Measurements from ENCODE around the gene ELL.

The ELL gene

GRCh38 chr19:18397242-18398202, 124.3 kb downstream of the ELL start, which contains the start of gene LRRC25:
Gene LRRC25, minus strand, starts transcription at chr19:18397622. Its CDS starts 659 bp downstream, at chr19:18396963.
- Histone ChIP-seq H3K4me1 (ENCODE audit: control insufficient read depth in 1 of 2, insufficient read depth in 2 of 2, low read length in 2 of 2) (peaks cover 18 to 19% of the 10 kb centered on the region in 2 donors), H3K27me3 (ENCODE audit: control insufficient read depth in 1 of 2, insufficient read depth in 2 of 2, low read length in 2 of 2) (peaks cover 6 to 12% of the 10 kb centered on the region in 2 donors), H3K36me3 (ENCODE audit: control insufficient read depth in 1 of 2, insufficient read depth in 2 of 2, low read length in 2 of 2) (no peaks in the 10 kb centered on the region), H3K4me3 (ENCODE audit: low read depth in 1 of 2, low read length in 2 of 2) (peak within 1 kb of the TSS; percentile 37 to 48), H3K9me3 (ENCODE audit: control insufficient read depth in 1 of 2, low read length in 2 of 2) (no peaks in the 10 kb centered on the region), H3K9ac (ENCODE audit: low read depth in 1 of 2, low read length in 2 of 2) (peak within 1 kb of the TSS; percentile 10 to 43), H3K27ac (ENCODE audit: low read depth, low read length) (no peak within 1 kb of the TSS)

GRCh38 chr19:18396471-18397241, 125.2 kb downstream of the ELL start:
- peaks cover 6 to 12% of the 10 kb centered on the region in 2 donors for H3K27me3 ChIP-seq (ENCODE audit: control insufficient read depth in 1 of 2, insufficient read depth in 2 of 2, low read length in 2 of 2)
- H3K4me1 ChIP-seq (ENCODE audit: control insufficient read depth in 1 of 2, insufficient read depth in 2 of 2, low read length in 2 of 2) = peaks cover 10 to 24% of the 10 kb centered on the region in 2 donors
- H3K27ac ChIP-seq (ENCODE audit: low read depth, low read length) = no peak overlapping the region
- H3K9me3 ChIP-seq (ENCODE audit: control insufficient read depth in 1 of 2, low read length in 2 of 2) = no peaks in the 10 kb centered on the region
- H3K4me3 ChIP-seq (ENCODE audit: low read depth in 1 of 2, low read length in 2 of 2) = peak overlapping the region; percentile 37 to 48
- H3K9ac ChIP-seq (ENCODE audit: low read depth in 1 of 2, low read length in 2 of 2) = peak overlapping the region; percentile 10 to 43
- no peaks in the 10 kb centered on the region for H3K36me3 ChIP-seq (ENCODE audit: control insufficient read depth in 1 of 2, insufficient read depth in 2 of 2, low read length in 2 of 2)

- peaks cover 0 to 5% of the 10 kb centered on the region in 2 donors for H3K36me3 ChIP-seq (ENCODE audit: control insufficient read depth in 1 of 2, insufficient read depth in 2 of 2, low read length in 2 of 2)
- no peaks in the 10 kb centered on the region for H3K9me3 ChIP-seq (ENCODE audit: control insufficient read depth in 1 of 2, low read length in 2 of 2)
- no peak overlapping the region for H3K27ac ChIP-seq (ENCODE audit: low read depth, low read length)
- peaks cover 10 to 25% of the 10 kb centered on the region in 2 donors for H3K4me1 ChIP-seq (ENCODE audit: control insufficient read depth in 1 of 2, insufficient read depth in 2 of 2, low read length in 2 of 2)
- H3K9ac ChIP-seq (ENCODE audit: low read depth in 1 of 2, low read length in 2 of 2) = no peak overlapping the region
- peaks cover 6 to 12% of the 10 kb centered on the region in 2 donors for H3K27me3 ChIP-seq (ENCODE audit: control insufficient read depth in 1 of 2, insufficient read depth in 2 of 2, low read length in 2 of 2)
- peak overlapping the region in 1 of 2 donors; percentile 1 for H3K4me3 ChIP-seq (ENCODE audit: low read depth in 1 of 2, low read length in 2 of 2)
Measured at GRCh38 chr19:18393836-18394235, 128.0 kb downstream of the ELL start.

GRCh38 chr19:18392926-18393325, 128.9 kb downstream of the ELL start:
- Histone ChIP-seq H3K9ac (ENCODE audit: low read depth in 1 of 2, low read length in 2 of 2) (no peak overlapping the region), H3K27ac (ENCODE audit: low read depth, low read length) (no peak overlapping the region), H3K4me1 (ENCODE audit: control insufficient read depth in 1 of 2, insufficient read depth in 2 of 2, low read length in 2 of 2) (peaks cover 10 to 33% of the 10 kb centered on the region in 2 donors), H3K9me3 (ENCODE audit: control insufficient read depth in 1 of 2, low read length in 2 of 2) (no peaks in the 10 kb centered on the region), H3K36me3 (ENCODE audit: control insufficient read depth in 1 of 2, insufficient read depth in 2 of 2, low read length in 2 of 2) (peaks cover 0 to 5% of the 10 kb centered on the region in 2 donors), H3K27me3 (ENCODE audit: control insufficient read depth in 1 of 2, insufficient read depth in 2 of 2, low read length in 2 of 2) (peaks cover 6 to 12% of the 10 kb centered on the region in 2 donors), H3K4me3 (ENCODE audit: low read depth in 1 of 2, low read length in 2 of 2) (no peak overlapping the region)
